Pancreas (tissue), 10 donors: ENCODE measurements around the gene FSTL3. TPM values are rescaled to one million over a fixed set of nuclear protein-coding genes. Genes with fewer than 3 reads are reported as not detected.
A peak's percentile ranks its signal among the peaks of the same experiment; 100 is the strongest.
"Not testable (repeated sequence)": the region's sequence is repeated elsewhere in the genome, so short reads cannot be mapped to it uniquely, and the experiment has no call there.

ENCODE experiments used
- ATAC-seq, 4 donors: fragments of 200-7000 bp; cut with Tn5 transposase; one replicate each; pipeline versions ENCODE4 v1.8.0 to v1.9.1; 2020; ENCODE audit warnings: mild to moderate bottlenecking in 4 of 4, moderate library complexity in 4 of 4
- DNase-seq, 6 donors: peaks; one replicate each; pipeline ENCODE4 v3.0.0-alpha.2; 2020
- FAIRE-seq: peaks from 2 replicates; lab custom pipeline; 2012; peaks lifted over from hg19 to GRCh38; lab: Jason Lieb, UNC
- H3K27ac ChIP-seq, 4 donors: fragments of 200-600 bp; sonication (generic); 1 replicate in 3 of 4; 2 replicates in 1 of 4; pipeline versions ENCODE4 v1.5.0 to v1.8.0; 2020
- H3K27me3 ChIP-seq, 4 donors: fragments of 200-600 bp; one replicate each; pipeline ENCODE4 v1.8.0; 2021
- H3K36me3 ChIP-seq, 3 donors: fragments of 200-600 bp; sonication (generic) in 1 of 3; one replicate each; pipeline versions ENCODE4 v1.5.0 to v1.8.0; 2020 to 2021
- H3K4me1 ChIP-seq, 3 donors: fragments of 200-600 bp; one replicate each; pipeline ENCODE4 v1.8.0; 2021
- H3K4me3 ChIP-seq, 4 donors: fragments of 200-600 bp; sonication (generic) in 2 of 4; one replicate each; pipeline versions ENCODE4 v1.5.0 to v1.8.0; 2020 to 2021
- H3K9me3 ChIP-seq, 4 donors: fragments of 200-600 bp; one replicate each; pipeline ENCODE4 v1.8.0; 2021
- CTCF ChIP-seq, 4 donors: fragments of 200-600 bp; sonication (generic) in 3 of 4; IDR thresholded peaks; one replicate each; pipeline versions ENCODE4 v1.5.0 to v1.8.0; 2021; ENCODE audit warnings: antibody characterized with exemption in 4 of 4
- WGBS, 2 donors: extraction: QIAGEN DNeasy Blood & Tissue Kit; methylation state at CpG; one replicate each; pipeline ENCODE4 v1.1.7; 2013; 5-methylcytosine and 5-hydroxymethylcytosine counted together
- intact Hi-C, 3 donors: fragments of 100-400 bp; cut with DNase I; formaldehyde crosslinking; loops; one replicate each; pipeline versions ENCODE4 v1.11.1 to v1.14.2; 2022
- polyA plus RNA-seq, 2 donors: library from polyadenylated mRNA; stranded (reverse); fragments of 200-250 nt; gene quantifications; one replicate each; pipeline ENCODE4 v1.2.3, GENCODE V29; 2013
- total RNA-seq, 6 donors: library from RNA; stranded (reverse); fragmentation: NEBNext Ultra II Directional in 4 of 6; extraction: Animal tissue kit (Norgen Biotek cat#: 25700) in 4 of 6; gene quantifications; one replicate each; pipeline versions ENCODE4 v1.2.1 to v1.2.4, GENCODE V29; 2021 to 2023
- donor health status: healthy with polysubstance abuse.
- donor health status: DM: no; HTN: no; CAD: no; lungs with moderate emphysema.
- donor health status: DM: no; HTN: no; CAD: no.
- donor health status: control.
- donor health status: control.
- donor health status: Bipolar disorder and iron deficiency.
- donor health status: DM: yes; HTN: yes; CAD: no.
- donor health status: DM: no; HTN: no; CAD: no.
- donor health status: DM: no; HTN: no; CAD: no.
- donor health status: DM: yes; HTN: yes; CAD: no.

The FSTL3 gene
- total and polyA plus RNA-seq, 8 donors, result 6.6 to 148 (median 23.2) TPM

GRCh38 chr19:664913-665443 lies 11.2 kb upstream of the FSTL3 start:
- peak; percentile 75 to 90 (median 85) for TF ChIP-seq CTCF (IDR thresholded peaks at IDR 0.05)
- DNase-seq (peak; percentile 74 to 92 (median 86)), ATAC-seq (peak; percentile 42 to 67 (median 60)), FAIRE-seq (no peak)
- 6 to 11% methylated on average over 24 of the region's 24 CpGs for WGBS, 2 donors
- Histone ChIP-seq H3K4me1 (peaks cover 0 to 18% (median 8%) of the 10 kb centered on the region in 3 donors), H3K27me3 (no peaks in the 10 kb centered on the region), H3K27ac (no peak overlapping the region), H3K36me3 (no peaks in the 10 kb centered on the region), H3K4me3 (peak overlapping the region in 1 of 4 donors; percentile 23), H3K9me3 (no peaks in the 10 kb centered on the region)
- intact Hi-C loops, result loop anchor here in 2 of 3 donors (5.0 to 10.0 kb wide), 2 partner anchors 67 to 70 kb away; no protein-coding TSS in a partner anchor

- 78 to 85% methylated on average over 31 to 38 of the region's 38 CpGs for WGBS, 2 donors
- not testable (repeated sequence) for H3K4me1 ChIP-seq, FAIRE-seq
Measured at GRCh38 chr19:666985-667573, 9.1 kb upstream of the FSTL3 start.

GRCh38 chr19:668675-669434 lies 7.3 kb upstream of the FSTL3 start:
- not testable (repeated sequence) for ATAC-seq, H3K4me3 ChIP-seq, DNase-seq, H3K36me3 ChIP-seq, H3K27ac ChIP-seq, H3K9me3 ChIP-seq, FAIRE-seq, H3K27me3 ChIP-seq, H3K4me1 ChIP-seq
- 48 to 56% methylated on average over 12 of the region's 12 CpGs for WGBS, 2 donors
- intact Hi-C loops, result loop anchor here in 2 of 3 donors (5.0 to 10.0 kb wide), 2 partner anchors 63 to 66 kb away; no protein-coding TSS in a partner anchor

More at GRCh38 chr19:666985-667573, 9.1 kb upstream of the FSTL3 start:
- not testable (repeated sequence) for H3K4me3 ChIP-seq, H3K9me3 ChIP-seq, H3K27me3 ChIP-seq, ATAC-seq, H3K36me3 ChIP-seq, H3K27ac ChIP-seq
- peak in 1 of 6 donors; percentile 26 for DNase-seq
- intact Hi-C loops, result loop anchor here (2.0 to 10.0 kb wide), 3 partner anchors 65 to 70 kb away; no protein-coding TSS in a partner anchor

- DNase-seq, result no peak
- no peak for ATAC-seq
- 74 to 77% methylated on average over 9 of the region's 9 CpGs for WGBS, 2 donors
- Histone ChIP-seq H3K4me3 (no peak overlapping the region), H3K4me1 (no peaks in the 10 kb centered on the region), H3K27me3 (no peaks in the 10 kb centered on the region), H3K27ac (no peak overlapping the region), H3K9me3 (no peaks in the 10 kb centered on the region), H3K36me3 (no peaks in the 10 kb centered on the region)
- FAIRE-seq, result no peak
- intact Hi-C loops, result no loop called here
- no peak for TF ChIP-seq CTCF (IDR thresholded peaks at IDR 0.05)
Measured at GRCh38 chr19:670609-671075, 5.5 kb upstream of the FSTL3 start.

- intact Hi-C loops, result no loop called here
- no peak for TF ChIP-seq CTCF (IDR thresholded peaks at IDR 0.05)
- H3K27me3 ChIP-seq, result no peaks in the 10 kb centered on the region
- DNase-seq (peak in 1 of 6 donors; percentile 78), FAIRE-seq (no peak), ATAC-seq (no peak)
- no peak overlapping the region for H3K4me3 ChIP-seq
- no peak overlapping the region for H3K27ac ChIP-seq
- peaks cover 0 to 9% (median 3%) of the 10 kb centered on the region in 3 donors for H3K4me1 ChIP-seq
- H3K9me3 ChIP-seq, result no peaks in the 10 kb centered on the region
- no peaks in the 10 kb centered on the region for H3K36me3 ChIP-seq
- 13 to 14% methylated on average over 34 to 38 of the region's 38 CpGs for WGBS, 2 donors
Measured at GRCh38 chr19:674282-675151, 1.7 kb upstream of the FSTL3 start.
